Measurements from ENCODE around the gene EGFLAM. TPM values are rescaled to one million over a fixed set of nuclear protein-coding genes. Genes with fewer than 3 reads are reported as not detected.

EGFLAM gene
- total and polyA plus RNA-seq, 9 of the 15 experiments (the other 6 are each of a cell fraction or from before 2014, with no cell fraction given): 0.09 to 2.5 (median 1.0) TPM

DNA sequence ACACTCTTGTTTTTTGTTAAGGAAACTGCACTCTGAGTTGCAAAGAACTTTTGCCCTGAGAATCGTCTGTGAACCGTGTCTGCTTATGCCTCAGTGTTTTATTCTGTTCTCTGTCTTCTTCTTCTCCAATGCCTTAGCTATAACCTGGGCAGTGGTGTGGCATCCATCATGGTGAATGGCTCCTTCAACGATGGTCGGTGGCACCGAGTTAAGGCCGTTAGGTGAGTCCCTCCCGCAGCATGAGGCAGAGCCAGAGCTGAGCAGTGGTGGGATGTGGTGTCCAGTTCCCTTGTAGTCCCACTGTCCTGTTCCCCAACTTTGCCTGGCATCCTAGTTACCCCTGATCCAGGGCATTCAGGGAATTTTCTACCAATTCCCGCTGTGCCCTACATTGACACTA lies 199.8 kb downstream of the EGFLAM start:
- H3K9me1 ChIP-seq (ENCODE audit: control insufficient read depth, insufficient read depth, low read length): no peaks in the 10 kb centered on the region
- no peak overlapping the region for H3K27ac ChIP-seq (ENCODE audit: extremely low read depth, low read depth, low read length)
- POLR2A ChIA-PET: no interaction called here
- H3K4me3 ChIP-seq: no peak overlapping the region
- TF ChIP-seq, protein P1, sequence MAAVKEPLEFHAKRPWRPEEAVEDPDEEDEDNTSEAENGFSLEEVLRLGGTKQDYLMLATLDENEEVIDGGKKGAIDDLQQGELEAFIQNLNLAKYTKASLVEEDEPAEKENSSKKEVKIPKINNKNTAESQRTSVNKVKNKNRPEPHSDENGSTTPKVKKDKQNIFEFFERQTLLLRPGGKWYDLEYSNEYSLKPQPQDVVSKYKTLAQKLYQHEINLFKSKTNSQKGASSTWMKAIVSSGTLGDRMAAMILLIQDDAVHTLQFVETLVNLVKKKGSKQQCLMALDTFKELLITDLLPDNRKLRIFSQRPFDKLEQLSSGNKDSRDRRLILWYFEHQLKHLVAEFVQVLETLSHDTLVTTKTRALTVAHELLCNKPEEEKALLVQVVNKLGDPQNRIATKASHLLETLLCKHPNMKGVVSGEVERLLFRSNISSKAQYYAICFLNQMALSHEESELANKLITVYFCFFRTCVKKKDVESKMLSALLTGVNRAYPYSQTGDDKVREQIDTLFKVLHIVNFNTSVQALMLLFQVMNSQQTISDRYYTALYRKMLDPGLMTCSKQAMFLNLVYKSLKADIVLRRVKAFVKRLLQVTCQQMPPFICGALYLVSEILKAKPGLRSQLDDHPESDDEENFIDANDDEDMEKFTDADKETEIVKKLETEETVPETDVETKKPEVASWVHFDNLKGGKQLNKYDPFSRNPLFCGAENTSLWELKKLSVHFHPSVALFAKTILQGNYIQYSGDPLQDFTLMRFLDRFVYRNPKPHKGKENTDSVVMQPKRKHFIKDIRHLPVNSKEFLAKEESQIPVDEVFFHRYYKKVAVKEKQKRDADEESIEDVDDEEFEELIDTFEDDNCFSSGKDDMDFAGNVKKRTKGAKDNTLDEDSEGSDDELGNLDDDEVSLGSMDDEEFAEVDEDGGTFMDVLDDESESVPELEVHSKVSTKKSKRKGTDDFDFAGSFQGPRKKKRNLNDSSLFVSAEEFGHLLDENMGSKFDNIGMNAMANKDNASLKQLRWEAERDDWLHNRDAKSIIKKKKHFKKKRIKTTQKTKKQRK (IDR thresholded peaks at IDR 0.05; ENCODE audit: borderline replicate concordance, low read depth, low read length): no peak
- no peak for TF ChIP-seq MYNN (IDR thresholded peaks at IDR 0.05)
- TF ChIP-seq MYNN (CRISPR knock-in tag; IDR thresholded peaks at IDR 0.05): no peak
- no peak for TF ChIP-seq PCBP2 (IDR thresholded peaks at IDR 0.05; ENCODE audit: low read depth, low read length, poor library complexity, severe bottlenecking)
- TF ChIP-seq ZKSCAN3 (CRISPR knock-in tag; IDR thresholded peaks at IDR 0.05): no peak
- TF ChIP-seq XRCC4 (IDR thresholded peaks at IDR 0.05; ENCODE audit: extremely low read depth, insufficient read depth, insufficient read length): no peak
- TF ChIP-seq, protein P2, sequence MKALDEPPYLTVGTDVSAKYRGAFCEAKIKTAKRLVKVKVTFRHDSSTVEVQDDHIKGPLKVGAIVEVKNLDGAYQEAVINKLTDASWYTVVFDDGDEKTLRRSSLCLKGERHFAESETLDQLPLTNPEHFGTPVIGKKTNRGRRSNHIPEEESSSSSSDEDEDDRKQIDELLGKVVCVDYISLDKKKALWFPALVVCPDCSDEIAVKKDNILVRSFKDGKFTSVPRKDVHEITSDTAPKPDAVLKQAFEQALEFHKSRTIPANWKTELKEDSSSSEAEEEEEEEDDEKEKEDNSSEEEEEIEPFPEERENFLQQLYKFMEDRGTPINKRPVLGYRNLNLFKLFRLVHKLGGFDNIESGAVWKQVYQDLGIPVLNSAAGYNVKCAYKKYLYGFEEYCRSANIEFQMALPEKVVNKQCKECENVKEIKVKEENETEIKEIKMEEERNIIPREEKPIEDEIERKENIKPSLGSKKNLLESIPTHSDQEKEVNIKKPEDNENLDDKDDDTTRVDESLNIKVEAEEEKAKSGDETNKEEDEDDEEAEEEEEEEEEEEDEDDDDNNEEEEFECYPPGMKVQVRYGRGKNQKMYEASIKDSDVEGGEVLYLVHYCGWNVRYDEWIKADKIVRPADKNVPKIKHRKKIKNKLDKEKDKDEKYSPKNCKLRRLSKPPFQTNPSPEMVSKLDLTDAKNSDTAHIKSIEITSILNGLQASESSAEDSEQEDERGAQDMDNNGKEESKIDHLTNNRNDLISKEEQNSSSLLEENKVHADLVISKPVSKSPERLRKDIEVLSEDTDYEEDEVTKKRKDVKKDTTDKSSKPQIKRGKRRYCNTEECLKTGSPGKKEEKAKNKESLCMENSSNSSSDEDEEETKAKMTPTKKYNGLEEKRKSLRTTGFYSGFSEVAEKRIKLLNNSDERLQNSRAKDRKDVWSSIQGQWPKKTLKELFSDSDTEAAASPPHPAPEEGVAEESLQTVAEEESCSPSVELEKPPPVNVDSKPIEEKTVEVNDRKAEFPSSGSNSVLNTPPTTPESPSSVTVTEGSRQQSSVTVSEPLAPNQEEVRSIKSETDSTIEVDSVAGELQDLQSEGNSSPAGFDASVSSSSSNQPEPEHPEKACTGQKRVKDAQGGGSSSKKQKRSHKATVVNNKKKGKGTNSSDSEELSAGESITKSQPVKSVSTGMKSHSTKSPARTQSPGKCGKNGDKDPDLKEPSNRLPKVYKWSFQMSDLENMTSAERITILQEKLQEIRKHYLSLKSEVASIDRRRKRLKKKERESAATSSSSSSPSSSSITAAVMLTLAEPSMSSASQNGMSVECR (CRISPR knock-in tag; IDR thresholded peaks at IDR 0.05): no peak
- TF ChIP-seq SLC30A9 (CRISPR knock-in tag; IDR thresholded peaks at IDR 0.05): no peak
- TF ChIP-seq PHTF2 (CRISPR knock-in tag; IDR thresholded peaks at IDR 0.05): no peak
- TF ChIP-seq BCOR (IDR thresholded peaks at IDR 0.05): no peak
- TF ChIP-seq PHB2 (IDR thresholded peaks at IDR 0.05; ENCODE audit: low read depth): no peak
- no peak for TF ChIP-seq GATA2 (CRISPR knock-in tag; IDR thresholded peaks at IDR 0.05)
- TF ChIP-seq BRF1 (IDR thresholded peaks at IDR 0.05; ENCODE audit: borderline replicate concordance, extremely low read depth, insufficient read length): no peak
- no peak for TF ChIP-seq ZNF699 (CRISPR knock-in tag; IDR thresholded peaks at IDR 0.05; ENCODE audit: insufficient replicate concordance)
- no peak for TF ChIP-seq STAG1 (CRISPR knock-in tag; IDR thresholded peaks at IDR 0.05; ENCODE audit: borderline replicate concordance)
- no peak for TF ChIP-seq ERF (CRISPR knock-in tag; IDR thresholded peaks at IDR 0.05)
- TF ChIP-seq SP1 (CRISPR knock-in tag; IDR thresholded peaks at IDR 0.05): no peak
- TF ChIP-seq CBFA2T2 (conservative IDR thresholded peaks at IDR 0.05): no peak
- in situ Hi-C loops (cut with MboI) (no loop called here), intact Hi-C loops (cut with micrococcal nuclease) (no loop called here)
- no peaks in the 10 kb centered on the region for H3K79me2 ChIP-seq (ENCODE audit: control insufficient read depth, insufficient read depth, low read length)
- ATAC-seq (no peak), FAIRE-seq (no peak), DNase-seq (ENCODE audit: extremely low read depth in 1 of 4, low spot score in 3 of 4) (no peak)
- H3K9me3 ChIP-seq (replicated peaks; ENCODE audit: control insufficient read depth, insufficient read depth, low read depth, low read length): no peaks in the 10 kb centered on the region
- no TSS peak for BruUV-seq (replicated peaks)
- no peak overlapping the region for H3K4me2 ChIP-seq (ENCODE audit: insufficient read depth, low read length)
- H2AFZ ChIP-seq (ENCODE audit: low read depth, low read length): no peak overlapping the region
- 0% methylated on average over 8 of the region's 8 CpGs for WGBS (ENCODE audit: insufficient coverage, low coverage, missing lambda C conversion rate)
- CTCF ChIA-PET (ENCODE audit: low intra/inter-chr PET ratio): no interaction called here
- no peak overlapping the region for H3K9ac ChIP-seq (ENCODE audit: insufficient read depth in 1 of 2, low read depth in 2 of 2, low read length in 2 of 2)
- no peaks in the 10 kb centered on the region for H3K4me1 ChIP-seq (replicated peaks in 1 of 2; ENCODE audit: control insufficient read depth in 2 of 2, insufficient read depth in 2 of 2, low read length in 2 of 2)
- H3K27me3 ChIP-seq (ENCODE audit: control insufficient read depth in 2 of 2, insufficient read depth in 2 of 2, low read length in 2 of 2): peaks cover 19 to 36% of the 10 kb centered on the region in 2 experiments; a peak in 4 of 5 replicates
- H3K36me3 ChIP-seq (ENCODE audit: control insufficient read depth, insufficient read depth, low read length): no peaks in the 10 kb centered on the region
- no peaks in the 10 kb centered on the region for H4K20me1 ChIP-seq (replicated peaks; ENCODE audit: control insufficient read depth, insufficient read depth, low read length)

Data from K562 (cell line).